K562 (cell line): Measurements from ENCODE around the gene CARD11. TPM values are rescaled to one million over a fixed set of nuclear protein-coding genes. Genes with fewer than 3 reads are reported as not detected.

Experiments used
- ATAC-seq: fragments of 200-7000 bp; cut with Tn5 transposase; 3 replicates; pipeline ENCODE4 v1.9.1; 2020; ENCODE audit warnings: moderate library complexity
- BruUV-seq: library from RNA; stranded (reverse); fragments of 400-500 nt; replicated peaks from 2 replicates; lab custom pipeline; 2021; lab: Mats Ljungman, UMichigan
- CTCF ChIA-PET: fragments of 300-600 bp; formaldehyde crosslinking; extraction: SDS; loops from one replicate; lab custom pipeline; 2021; ENCODE audit warnings: low intra/inter-chr PET ratio; lab: Yijun Ruan, JAX
- POLR2A ChIA-PET: fragments of 300-600, 350-650 bp; sonication (Branson Sonifier 250); formaldehyde crosslinking; extraction: SDS; loops from one replicate; lab custom pipeline; 2021; ENCODE audit warnings: antibody characterized with exemption, inconsistent platforms; lab: Yijun Ruan, JAX
- DNase-seq, 4 experiments: peaks; one replicate each; pipeline versions ENCODE4 v3.0.0 to v3.0.0-alpha.2; 2011 to 2018; ENCODE audit warnings: low spot score in 3 of 4, mixed read lengths in 3 of 4; ENCODE audit errors: extremely low read depth in 1 of 4
- FAIRE-seq: peaks from 2 replicates; lab custom pipeline; 2011; peaks lifted over from hg19 to GRCh38; lab: Jason Lieb, UNC
- H2AFZ ChIP-seq: 2 replicates; pipeline ENCODE4 v1.6.0; 2011; ENCODE audit warnings: low read depth, low read length, control low read depth, inconsistent platforms
- H3K27ac ChIP-seq: fragments of 200-600 bp; 3 replicates; pipeline ENCODE4 v1.8.0; 2011; ENCODE audit warnings: low read depth, mild to moderate bottlenecking, control low read depth, inconsistent platforms, low read length, moderate library complexity, mixed read lengths; ENCODE audit errors: extremely low read depth
- H3K27me3 ChIP-seq, 2 experiments: fragments of 300-600 bp in 1 of 2; 2 replicates in 1 of 2; 3 replicates in 1 of 2; pipeline versions ENCODE4 v1.6.0 to v1.8.0; 2011; ENCODE audit warnings: inconsistent platforms in 2 of 2, low read length in 2 of 2, mild to moderate bottlenecking in 1 of 2, mixed read lengths in 1 of 2, moderate library complexity in 1 of 2; ENCODE audit not compliant: control insufficient read depth in 2 of 2, insufficient read depth in 2 of 2
- H3K36me3 ChIP-seq: fragments of 300-600 bp; 3 replicates; pipeline ENCODE4 v1.8.0; 2011; ENCODE audit warnings: mild to moderate bottlenecking, low read length, inconsistent platforms; ENCODE audit not compliant: control insufficient read depth, insufficient read depth
- H3K4me1 ChIP-seq, 2 experiments: fragments of 200-600 bp in 1 of 2; replicated peaks in 1 of 2; 2 replicates in 1 of 2; 3 replicates in 1 of 2; pipeline versions ENCODE4 v1.5.1 to v1.8.0; 2011; ENCODE audit warnings: inconsistent platforms in 2 of 2, low read length in 2 of 2, mild to moderate bottlenecking in 1 of 2, mixed read lengths in 1 of 2, moderate library complexity in 1 of 2; ENCODE audit not compliant: control insufficient read depth in 2 of 2, insufficient read depth in 2 of 2
- H3K4me2 ChIP-seq: 2 replicates; pipeline ENCODE4 v1.6.1; 2011; ENCODE audit warnings: low read length, control low read depth, inconsistent platforms, mixed read lengths; ENCODE audit not compliant: insufficient read depth
- H3K4me3 ChIP-seq: fragments of 200-600 bp; sonication (generic), shearing (Covaris generic); 2 replicates; pipeline ENCODE4 v1.5.1; 2016; ENCODE audit warnings: control low read depth, inconsistent platforms
- H3K79me2 ChIP-seq: fragments of 200-600 bp; 3 replicates; pipeline ENCODE4 v1.8.0; 2011; ENCODE audit warnings: low read length, inconsistent platforms; ENCODE audit not compliant: control insufficient read depth, insufficient read depth
- H3K9ac ChIP-seq, 2 experiments: 2 replicates each; pipeline versions ENCODE4 v1.6.0 to v1.6.1; 2011; ENCODE audit warnings: low read depth in 2 of 2, low read length in 2 of 2, control low read depth in 1 of 2, inconsistent platforms in 1 of 2, mild to moderate bottlenecking in 1 of 2, mixed read lengths in 1 of 2; ENCODE audit not compliant: insufficient read depth in 1 of 2
- H3K9me1 ChIP-seq: one replicate; pipeline ENCODE4 v1.6.0; 2011; ENCODE audit warnings: inconsistent platforms, mild to moderate bottlenecking, low read length, moderate library complexity; ENCODE audit not compliant: control insufficient read depth, insufficient read depth
- H3K9me3 ChIP-seq: replicated peaks from 2 replicates; pipeline ENCODE4 v1.5.1; 2011; ENCODE audit warnings: low read depth, low read length, inconsistent platforms; ENCODE audit not compliant: control insufficient read depth, insufficient read depth
- H4K20me1 ChIP-seq: replicated peaks from 2 replicates; pipeline ENCODE4 v1.6.1; 2011; ENCODE audit warnings: low read length, inconsistent platforms, mixed read lengths; ENCODE audit not compliant: control insufficient read depth, insufficient read depth
- E2F3 ChIP-seq: fragments of 250-450 bp; sonication (Bioruptor Pico); IDR thresholded peaks from 2 replicates; pipeline ENCODE4 v1.4.0; 2020; ENCODE audit warnings: mild to moderate bottlenecking
- EGR1 ChIP-seq: fragments of 450-650 bp; conservative IDR thresholded peaks from 2 replicates; pipeline ENCODE4 v1.6.1; 2017; ENCODE audit warnings: mild to moderate bottlenecking
- MEF2A ChIP-seq: IDR thresholded peaks from 2 replicates; pipeline ENCODE4 v1.6.1; 2011; ENCODE audit warnings: low read depth, mild to moderate bottlenecking, low read length, moderate library complexity; ENCODE audit not compliant: control insufficient read depth
- TFE3 ChIP-seq: fragments of 450-650 bp; formaldehyde crosslinking; IDR thresholded peaks from 2 replicates; pipeline ENCODE4 v1.4.0; 2020; ENCODE audit warnings: mild to moderate bottlenecking, mixed read lengths
- ZNF143 ChIP-seq: sonication (generic); formaldehyde crosslinking; IDR thresholded peaks from 2 replicates; pipeline ENCODE4 v1.9.0; 2022; ENCODE audit warnings: mild to moderate bottlenecking, missing genetic modification reagents
- ZSCAN29 ChIP-seq: fragments of 450-650 bp; IDR thresholded peaks from 2 replicates; pipeline ENCODE4 v1.6.1; 2017
- ZSCAN32 ChIP-seq: fragments of 450-650 bp; formaldehyde crosslinking; IDR thresholded peaks from 2 replicates; pipeline ENCODE4 v1.4.0; 2020; ENCODE audit warnings: mild to moderate bottlenecking, moderate library complexity
- WGBS: fragments of 100-300 bp; shearing (Covaris generic); methylation state at CpG from one replicate; pipeline ENCODE4 v1.1.6; 2016; ENCODE audit warnings: low coverage, mixed read lengths; ENCODE audit not compliant: insufficient coverage; ENCODE audit errors: missing lambda C conversion rate; 5-methylcytosine and 5-hydroxymethylcytosine counted together
- in situ Hi-C: fragments of 300-500 bp; cut with MboI; formaldehyde crosslinking; loops from 4 replicates; pipeline ENCODE4 v1.15.0; 2018; ENCODE audit warnings: inconsistent platforms, mixed read lengths
- intact Hi-C: fragments of 100-400 bp; cut with micrococcal nuclease; formaldehyde crosslinking; loops from 2 replicates; pipeline ENCODE4 v1.14.2; 2022
- polyA plus RNA-seq, 8 experiments: library from polyadenylated mRNA; depleted of rRNA in 4 of 8; stranded (reverse) in 5 of 8; unstranded in 3 of 8; fragments of >200 nt; fragmentation: Nextera tagmentation in 2 of 8; fragmentation: Illumina TruSeq in 1 of 8; extraction: Ambion mirVana in 2 of 8; extraction: Trizol in 1 of 8; gene quantifications; 2 replicates each; pipeline versions ENCODE4 v1.2.1 to v1.2.3, GENCODE V29; 2011 to 2014; ENCODE audit warnings: inconsistent platforms in 1 of 8, missing spikeins in 1 of 8
- total RNA-seq, 7 experiments: library from RNA; depleted of rRNA in 6 of 7; stranded (reverse); fragments of >200 nt in 6 of 7; fragmentation: Illumina TruSeq in 2 of 7; extraction: Trizol in 2 of 7; gene quantifications; 2 replicates each; pipeline versions ENCODE4 v1.2.1 to v1.2.3, GENCODE V29; 2011 to 2021; ENCODE audit warnings: low replicate concordance in 1 of 7

Gene CARD11
- total and polyA plus RNA-seq, 9 of the 15 experiments (the other 6 are each of a cell fraction or from before 2014, with no cell fraction given) = 0.07 to 12.8 (median 5.7) TPM

DNA sequence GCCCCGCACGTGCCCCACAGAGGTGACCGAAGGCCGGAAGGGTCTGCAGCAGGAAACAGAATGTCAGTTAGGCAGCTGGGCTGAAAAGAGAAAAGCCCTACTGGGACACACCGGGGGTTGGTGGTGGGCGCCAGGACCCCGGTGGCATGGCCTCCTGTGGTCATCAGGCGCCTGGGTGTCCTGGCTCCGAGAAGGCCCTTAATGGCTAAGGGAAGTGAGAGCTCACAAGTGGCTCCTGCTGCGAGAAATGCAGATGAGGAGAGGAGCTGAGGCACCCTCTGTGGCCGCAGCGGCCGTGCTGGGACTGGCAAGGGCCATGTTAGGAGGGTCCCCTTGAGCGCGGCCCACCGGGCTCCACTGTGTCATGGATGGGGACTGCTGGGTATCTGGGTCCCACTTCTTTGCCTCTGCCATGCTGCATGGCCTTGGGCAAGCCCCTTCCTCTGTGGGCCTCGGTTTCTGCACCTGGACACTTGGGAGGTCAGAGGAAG is 120.3 kb downstream of the CARD11 start (continued):
- TF ChIP-seq TFE3 (CRISPR knock-in tag) (no peak), ZSCAN32 (CRISPR knock-in tag) (no peak)
- TF ChIP-seq, all 486 proteins: peak for 0

GRCh38 chr7:2922866-2923265 is 120.8 kb downstream of the CARD11 start:
- Histone ChIP-seq H3K36me3 (no peaks in the 10 kb centered on the region), H3K4me2 (no peak overlapping the region), H4K20me1 (peaks cover 5% of the 10 kb centered on the region; the same call in 1 of the 2 replicates), H3K9me1 (no peaks in the 10 kb centered on the region), H3K27ac (no peak overlapping the region), H3K9me3 (0 out of 2 replicates have a peak, but pooled peaks cover 2% of the 10 kb centered on the region), H3K4me1 (peaks cover 0 to 10% of the 10 kb centered on the region in 2 experiments; a peak in 2 of 5 replicates), H3K27me3 (no peaks in the 10 kb centered on the region), H3K4me3 (no peak overlapping the region), H3K79me2 (no peaks in the 10 kb centered on the region), H2AFZ (no peak overlapping the region), H3K9ac (peak overlapping the region in 1 of 2 experiments; percentile 31; a peak in 1 of 4 replicates)
- ATAC-seq (no peak), DNase-seq (no peak), FAIRE-seq (no peak)
- ChIA-PET CTCF (no interaction called here), POLR2A (interaction anchor here (0.6 to 1.9 kb wide), 3 partner anchors 9 to 369 kb away, joined by 3 to 4 read pairs (median 4); no protein-coding TSS in a partner anchor)
- BruUV-seq = no TSS peak
- TF ChIP-seq ZSCAN29 (no peak), MEF2A (no peak), ZNF143 (CRISPR knock-in tag) (no peak), E2F3 (no peak), EGR1 (no peak)
- in situ Hi-C loops (no loop called here), intact Hi-C loops (no loop called here)
- 54% methylated on average over 10 of the region's 15 CpGs for WGBS
